Measurements from ENCODE around the gene ATAD3B. TPM values are rescaled to one million over a fixed set of nuclear protein-coding genes. Genes with fewer than 3 reads are reported as not detected.
A peak's percentile ranks its signal among the peaks of the same experiment; 100 is the strongest.

ATAD3B gene
- total and polyA plus RNA-seq, 2 of the 13 experiments (the other 11 are each of a cell fraction or from before 2014, with no cell fraction given): 9.6 to 31.1 TPM

DNA sequence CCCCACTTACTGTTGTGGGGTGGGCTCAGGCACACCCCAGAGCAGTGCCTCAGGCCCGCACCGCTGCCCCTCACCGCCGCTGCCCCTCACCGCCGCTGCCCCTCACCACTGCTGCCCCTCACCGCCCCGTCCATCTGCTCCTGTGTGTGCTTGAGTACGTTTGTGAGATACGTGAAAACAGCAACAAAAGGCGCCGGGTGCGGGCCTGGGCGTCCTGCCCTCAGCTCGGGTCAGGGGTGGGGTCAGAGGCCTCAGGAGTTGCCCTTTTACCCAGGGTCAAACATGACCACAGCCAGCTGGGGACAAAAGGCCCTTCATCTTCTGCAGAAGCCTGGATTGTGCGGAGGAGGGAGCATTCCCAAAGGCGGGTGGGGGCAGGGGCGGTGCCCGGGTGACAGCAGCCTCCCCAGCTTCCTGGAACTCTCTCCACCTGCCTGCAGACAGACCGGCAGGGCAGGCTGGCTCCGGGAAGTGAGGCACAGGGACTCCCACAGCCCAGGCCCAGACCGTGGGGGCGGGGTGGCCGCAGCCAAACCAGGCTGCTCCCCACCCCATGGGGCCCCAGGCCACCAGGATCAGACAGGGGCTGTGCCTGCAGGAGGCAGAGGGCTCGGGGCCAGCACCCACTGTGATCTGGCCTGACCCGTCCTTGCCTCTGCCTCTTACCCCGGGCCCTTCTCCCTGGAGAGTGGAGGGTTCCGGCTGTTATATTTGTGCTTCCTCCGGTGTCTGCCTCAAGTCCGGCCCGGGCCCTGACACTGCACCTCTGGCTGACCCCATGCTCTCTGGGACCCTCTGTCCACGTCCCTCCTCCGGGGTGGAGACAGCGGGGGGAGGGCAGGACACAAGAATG, 38.4 kb upstream of the ATAD3B start (continued):
- TF ChIP-seq, protein P1, sequence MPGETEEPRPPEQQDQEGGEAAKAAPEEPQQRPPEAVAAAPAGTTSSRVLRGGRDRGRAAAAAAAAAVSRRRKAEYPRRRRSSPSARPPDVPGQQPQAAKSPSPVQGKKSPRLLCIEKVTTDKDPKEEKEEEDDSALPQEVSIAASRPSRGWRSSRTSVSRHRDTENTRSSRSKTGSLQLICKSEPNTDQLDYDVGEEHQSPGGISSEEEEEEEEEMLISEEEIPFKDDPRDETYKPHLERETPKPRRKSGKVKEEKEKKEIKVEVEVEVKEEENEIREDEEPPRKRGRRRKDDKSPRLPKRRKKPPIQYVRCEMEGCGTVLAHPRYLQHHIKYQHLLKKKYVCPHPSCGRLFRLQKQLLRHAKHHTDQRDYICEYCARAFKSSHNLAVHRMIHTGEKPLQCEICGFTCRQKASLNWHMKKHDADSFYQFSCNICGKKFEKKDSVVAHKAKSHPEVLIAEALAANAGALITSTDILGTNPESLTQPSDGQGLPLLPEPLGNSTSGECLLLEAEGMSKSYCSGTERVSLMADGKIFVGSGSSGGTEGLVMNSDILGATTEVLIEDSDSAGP (CRISPR knock-in tag; IDR thresholded peaks at IDR 0.05; ENCODE audit: borderline replicate concordance): peak; percentile 91
- TF ChIP-seq HNF4G (IDR thresholded peaks at IDR 0.05; ENCODE audit: borderline replicate concordance, low read depth, low read length) (peak; percentile 83), HNF4G (CRISPR knock-in tag; IDR thresholded peaks at IDR 0.05; ENCODE audit: borderline replicate concordance, low read depth) (peak; percentile 90), ZNF839 (CRISPR knock-in tag; IDR thresholded peaks at IDR 0.05; ENCODE audit: borderline replicate concordance) (no peak), ZNF317 (CRISPR knock-in tag; IDR thresholded peaks at IDR 0.05) (0 out of 2 replicates have a peak, but pooled peaks have one; percentile 67), ZNF761 (CRISPR knock-in tag; conservative IDR thresholded peaks at IDR 0.05) (peak; percentile 73), ZNF543 (CRISPR knock-in tag; IDR thresholded peaks at IDR 0.05) (peak; percentile 85; the same call in 1 of the 2 replicates), BCL6 (CRISPR knock-in tag; IDR thresholded peaks at IDR 0.05) (peak; percentile 88), HOXA9 (CRISPR knock-in tag; IDR thresholded peaks at IDR 0.05; ENCODE audit: borderline replicate concordance) (no peak), ZNF737 (CRISPR knock-in tag; IDR thresholded peaks at IDR 0.05; ENCODE audit: borderline replicate concordance) (no peak), ZNF607 (CRISPR knock-in tag; IDR thresholded peaks at IDR 0.05; ENCODE audit: borderline replicate concordance) (peak; percentile 88), JDP2 (CRISPR knock-in tag; IDR thresholded peaks at IDR 0.05; ENCODE audit: borderline replicate concordance) (no peak), ZNF350 (CRISPR knock-in tag; IDR thresholded peaks at IDR 0.05; ENCODE audit: borderline replicate concordance, low read depth) (peak; percentile 77; the same call in 1 of the 2 replicates), XBP1 (CRISPR knock-in tag; IDR thresholded peaks at IDR 0.05) (no peak)
- TF ChIP-seq, protein P2, sequence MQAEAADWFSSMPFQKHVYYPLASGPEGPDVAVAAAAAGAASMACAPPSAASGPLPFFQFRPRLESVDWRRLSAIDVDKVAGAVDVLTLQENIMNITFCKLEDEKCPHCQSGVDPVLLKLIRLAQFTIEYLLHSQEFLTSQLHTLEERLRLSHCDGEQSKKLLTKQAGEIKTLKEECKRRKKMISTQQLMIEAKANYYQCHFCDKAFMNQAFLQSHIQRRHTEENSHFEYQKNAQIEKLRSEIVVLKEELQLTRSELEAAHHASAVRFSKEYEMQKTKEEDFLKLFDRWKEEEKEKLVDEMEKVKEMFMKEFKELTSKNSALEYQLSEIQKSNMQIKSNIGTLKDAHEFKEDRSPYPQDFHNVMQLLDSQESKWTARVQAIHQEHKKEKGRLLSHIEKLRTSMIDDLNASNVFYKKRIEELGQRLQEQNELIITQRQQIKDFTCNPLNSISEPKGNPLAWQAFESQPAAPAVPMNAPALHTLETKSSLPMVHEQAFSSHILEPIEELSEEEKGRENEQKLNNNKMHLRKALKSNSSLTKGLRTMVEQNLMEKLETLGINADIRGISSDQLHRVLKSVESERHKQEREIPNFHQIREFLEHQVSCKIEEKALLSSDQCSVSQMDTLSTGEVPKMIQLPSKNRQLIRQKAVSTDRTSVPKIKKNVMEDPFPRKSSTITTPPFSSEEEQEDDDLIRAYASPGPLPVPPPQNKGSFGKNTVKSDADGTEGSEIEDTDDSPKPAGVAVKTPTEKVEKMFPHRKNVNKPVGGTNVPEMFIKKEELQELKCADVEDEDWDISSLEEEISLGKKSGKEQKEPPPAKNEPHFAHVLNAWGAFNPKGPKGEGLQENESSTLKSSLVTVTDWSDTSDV (CRISPR knock-in tag; IDR thresholded peaks at IDR 0.05): no peak
- TF ChIP-seq, protein P3, sequence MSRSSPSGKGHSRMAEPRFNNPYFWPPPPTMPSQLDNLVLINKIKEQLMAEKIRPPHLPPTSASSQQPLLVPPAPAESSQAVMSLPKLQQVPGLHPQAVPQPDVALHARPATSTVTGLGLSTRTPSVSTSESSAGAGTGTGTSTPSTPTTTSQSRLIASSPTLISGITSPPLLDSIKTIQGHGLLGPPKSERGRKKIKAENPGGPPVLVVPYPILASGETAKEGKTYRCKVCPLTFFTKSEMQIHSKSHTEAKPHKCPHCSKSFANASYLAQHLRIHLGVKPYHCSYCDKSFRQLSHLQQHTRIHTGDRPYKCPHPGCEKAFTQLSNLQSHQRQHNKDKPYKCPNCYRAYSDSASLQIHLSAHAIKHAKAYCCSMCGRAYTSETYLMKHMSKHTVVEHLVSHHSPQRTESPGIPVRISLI (CRISPR knock-in tag; IDR thresholded peaks at IDR 0.05; ENCODE audit: borderline replicate concordance): 0 out of 2 replicates have a peak, but pooled peaks have one; percentile 18
- TF ChIP-seq, protein P4, sequence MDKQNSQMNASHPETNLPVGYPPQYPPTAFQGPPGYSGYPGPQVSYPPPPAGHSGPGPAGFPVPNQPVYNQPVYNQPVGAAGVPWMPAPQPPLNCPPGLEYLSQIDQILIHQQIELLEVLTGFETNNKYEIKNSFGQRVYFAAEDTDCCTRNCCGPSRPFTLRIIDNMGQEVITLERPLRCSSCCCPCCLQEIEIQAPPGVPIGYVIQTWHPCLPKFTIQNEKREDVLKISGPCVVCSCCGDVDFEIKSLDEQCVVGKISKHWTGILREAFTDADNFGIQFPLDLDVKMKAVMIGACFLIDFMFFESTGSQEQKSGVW (CRISPR knock-in tag; IDR thresholded peaks at IDR 0.05; ENCODE audit: borderline replicate concordance): 0 out of 2 replicates have a peak, but pooled peaks have one; percentile 72
